Cortex of kidney (tissue), 1 donor: ENCODE data around the gene DYNC2H1.

ENCODE experiments used
- DNase-seq: peaks from one replicate; lab custom pipeline; 2025; lab: John Stamatoyannopoulos, UW

Gene DYNC2H1

DNA sequence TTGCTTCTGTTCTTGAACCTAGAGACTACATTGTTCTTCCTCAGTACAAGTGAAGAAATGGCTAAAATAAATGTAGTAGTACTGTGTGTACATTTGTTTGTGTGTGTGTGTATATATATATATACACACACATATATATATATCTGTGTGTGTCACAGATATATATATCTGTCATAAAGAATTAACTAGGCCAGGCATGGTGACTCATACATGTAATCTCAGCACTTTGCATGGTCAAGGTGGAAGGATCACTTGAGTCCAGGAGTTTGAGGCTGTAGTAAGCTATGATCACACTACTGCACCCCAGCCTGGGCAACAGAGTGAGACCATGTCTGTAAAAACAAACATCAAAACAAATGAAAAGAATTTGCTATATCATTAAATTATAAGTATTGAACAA, 164.8 kb downstream of the DYNC2H1 start:
- DNase-seq = no peak

DNA sequence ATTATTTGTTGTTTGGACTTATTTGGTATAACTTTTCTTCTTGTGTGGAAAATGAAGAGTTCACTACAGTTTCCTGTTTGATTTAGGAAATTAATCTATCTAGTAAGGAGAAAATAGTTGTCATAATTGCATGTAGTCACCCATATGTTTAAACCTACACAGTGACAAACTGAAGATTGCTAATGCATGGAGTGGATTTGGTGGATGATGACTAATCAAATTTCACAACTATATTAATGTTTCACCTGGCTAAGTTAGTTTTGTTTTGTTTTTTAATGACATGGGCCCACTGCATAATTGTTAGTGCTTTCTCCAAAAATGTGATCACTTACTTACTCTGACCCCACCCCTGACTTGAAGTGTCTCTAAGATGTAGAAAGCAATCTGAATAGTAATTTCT, 170.6 kb downstream of the DYNC2H1 start:
- DNase-seq = no peak

DNA sequence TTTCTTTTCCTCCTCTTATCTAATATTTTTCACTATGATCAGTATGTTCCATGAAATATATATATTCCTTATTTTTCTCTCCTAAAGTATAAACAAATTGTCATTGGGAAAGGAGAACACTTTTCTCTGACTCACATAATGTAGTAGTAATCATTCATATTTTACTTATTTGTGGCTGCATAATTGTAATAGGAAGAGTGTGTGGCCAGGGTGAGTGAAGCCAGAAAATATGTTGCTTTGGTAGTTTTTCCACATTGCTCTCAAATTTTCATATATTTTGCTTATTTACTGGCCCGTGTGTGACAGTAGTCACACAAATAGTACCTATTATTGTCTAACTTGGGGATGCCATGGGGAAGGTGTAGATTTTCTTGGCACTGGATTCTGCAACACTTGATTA, 172.1 kb downstream of the DYNC2H1 start:
- no peak for DNase-seq

DNA sequence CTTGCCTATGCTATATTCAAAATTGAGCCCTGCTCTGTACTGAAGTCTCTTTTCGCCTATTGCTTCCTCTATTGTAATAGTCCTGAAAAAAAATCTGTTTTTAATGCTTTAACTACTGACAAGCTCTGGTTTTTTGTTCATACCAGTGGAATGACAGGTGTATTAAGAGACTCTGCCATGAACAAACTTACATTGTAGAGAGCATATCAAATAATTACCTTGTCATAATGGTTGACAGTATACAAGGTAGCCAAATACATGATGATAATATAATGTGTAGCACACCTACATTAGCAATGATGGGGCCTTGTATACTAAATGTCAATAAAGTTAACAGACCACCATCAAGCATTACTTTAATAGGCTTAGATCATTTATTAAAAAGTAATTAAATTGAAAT, 175.0 kb downstream of the DYNC2H1 start:
- no peak for DNase-seq

DNA sequence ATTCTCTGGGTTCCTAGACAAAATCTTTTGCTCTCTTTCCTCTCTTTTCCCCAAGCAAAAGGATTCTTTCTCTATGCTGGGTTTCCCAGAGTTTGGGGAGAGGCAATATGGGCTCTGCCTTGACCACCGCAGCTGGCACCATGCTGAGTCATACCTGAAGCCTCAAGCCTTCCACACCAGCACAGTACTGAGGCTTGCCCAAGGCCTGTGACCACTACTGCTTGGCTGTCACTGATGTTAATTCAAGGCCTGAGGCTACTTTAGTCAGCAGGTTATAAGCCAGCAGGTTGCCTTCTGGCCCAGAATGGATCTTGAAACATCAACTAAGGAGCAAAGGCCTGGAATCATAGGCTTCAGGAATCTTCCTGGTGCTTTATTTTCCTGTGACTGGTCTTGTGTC, 185.3 kb downstream of the DYNC2H1 start:
- no peak for DNase-seq

DNA sequence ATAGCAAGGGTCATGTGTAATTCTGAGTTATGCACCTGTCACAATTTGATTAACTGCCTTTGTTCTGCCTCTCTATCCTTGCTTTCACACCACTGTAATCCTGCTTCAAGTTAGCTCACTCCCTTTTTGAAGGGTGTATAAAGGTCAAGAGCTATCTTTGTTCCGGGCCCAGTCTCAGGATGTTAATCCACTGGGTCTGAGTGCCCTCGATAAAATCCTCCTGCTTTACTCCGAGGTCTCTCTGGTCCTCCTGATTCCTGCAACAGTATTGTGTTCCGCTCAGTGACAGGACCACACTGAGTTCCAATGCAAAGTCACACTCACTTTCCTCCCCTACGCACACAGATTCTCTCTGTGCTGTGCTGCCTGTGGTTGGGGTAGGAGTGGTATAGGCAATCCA, 186.5 kb downstream of the DYNC2H1 start:
- no peak for DNase-seq

DNA sequence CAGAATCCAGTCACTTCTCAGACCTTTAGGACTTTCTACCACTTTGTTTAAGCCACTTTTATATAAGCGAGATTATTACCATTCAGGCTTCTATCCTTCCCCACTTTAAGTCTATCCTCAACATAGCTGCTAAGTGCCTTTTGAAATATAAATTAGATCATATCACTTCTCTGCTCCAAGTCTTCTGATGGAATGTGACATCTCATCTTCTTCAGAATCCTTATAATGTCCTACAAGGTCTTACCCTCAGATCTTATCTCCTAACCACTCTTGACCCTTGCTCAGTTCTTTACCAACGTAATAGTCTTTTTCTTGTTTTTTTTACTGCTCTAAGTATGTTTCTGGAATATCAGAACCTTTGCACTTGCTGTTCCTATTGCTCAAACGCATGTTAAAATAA, 188.7 kb downstream of the DYNC2H1 start:
- DNase-seq = no peak

DNA sequence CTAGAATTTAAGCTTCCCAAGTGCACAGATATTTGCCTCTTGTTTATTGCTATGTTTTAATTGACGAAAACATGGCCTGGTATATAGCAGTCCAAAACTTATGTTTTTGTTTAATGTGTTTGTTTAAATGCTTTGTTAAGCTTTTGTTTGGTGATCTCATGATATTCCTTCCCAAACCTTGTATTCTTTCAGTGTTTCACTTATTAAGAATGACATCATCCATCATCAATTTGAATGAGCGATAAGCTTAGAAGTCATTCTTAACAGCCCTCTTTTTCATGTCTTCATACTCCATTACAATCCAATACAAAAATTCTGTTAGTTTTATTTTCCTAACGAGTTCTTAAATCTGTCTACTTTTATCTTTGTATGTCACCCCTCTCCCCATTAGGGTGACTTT, 206.0 kb downstream of the DYNC2H1 start:
- DNase-seq = no peak

DNA sequence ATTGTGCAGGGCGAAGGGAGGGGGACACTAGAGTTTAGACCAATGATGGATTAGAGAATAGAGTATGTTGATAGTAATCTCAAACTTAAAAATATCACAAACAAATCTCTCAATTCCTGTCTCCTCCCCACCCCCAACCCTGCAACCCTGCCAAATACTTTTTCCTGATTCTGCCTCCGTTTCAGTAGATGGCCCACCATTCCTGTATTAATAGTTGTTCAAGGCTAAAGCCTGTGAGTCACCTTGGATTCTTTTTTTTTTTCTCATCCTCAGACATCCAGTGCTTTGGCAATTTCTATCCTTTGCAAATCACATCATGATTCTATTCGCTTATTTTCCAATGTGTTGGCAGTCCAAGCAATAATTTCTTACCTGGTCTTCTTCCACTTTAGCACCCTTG, 207.9 kb downstream of the DYNC2H1 start:
- no peak for DNase-seq

DNA sequence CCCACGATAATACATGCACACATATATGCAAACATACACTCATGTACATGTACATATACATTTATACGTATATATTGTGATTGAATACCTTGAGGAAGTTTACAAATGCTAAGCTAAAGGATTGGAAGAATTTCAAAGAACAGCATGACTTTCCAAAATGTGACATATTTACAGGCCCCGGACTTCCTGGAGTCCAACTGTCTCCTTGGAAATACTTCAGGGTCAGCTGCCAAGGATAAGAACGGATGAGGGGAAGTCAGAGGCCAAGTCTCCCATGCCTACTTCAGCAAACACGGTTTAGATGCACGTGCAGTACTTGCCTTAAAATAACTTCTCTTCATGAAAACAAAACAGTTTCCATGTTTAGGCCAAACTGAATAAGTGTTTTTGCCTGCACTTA, 213.6 kb downstream of the DYNC2H1 start:
- no peak for DNase-seq

DNA sequence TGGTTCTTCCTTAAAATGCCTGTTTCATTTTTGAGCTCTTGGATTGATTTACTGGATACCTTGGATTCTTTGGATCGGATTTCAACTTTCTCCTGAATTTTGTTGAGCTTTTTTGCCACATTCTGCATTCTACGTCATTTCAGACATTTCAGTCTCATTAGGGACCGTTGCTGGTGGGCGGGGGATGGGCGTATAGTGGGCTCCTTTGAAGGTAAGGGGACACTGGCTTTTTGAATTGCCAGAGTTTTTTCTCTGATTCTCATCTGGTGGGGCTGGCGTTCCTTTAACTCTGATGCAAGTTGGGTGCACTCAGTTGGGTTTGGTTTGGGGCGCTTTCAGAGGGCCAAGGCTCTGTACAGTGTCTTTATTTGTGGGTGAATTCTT, 216.5 kb downstream of the DYNC2H1 start:
- DNase-seq = no peak

DNA sequence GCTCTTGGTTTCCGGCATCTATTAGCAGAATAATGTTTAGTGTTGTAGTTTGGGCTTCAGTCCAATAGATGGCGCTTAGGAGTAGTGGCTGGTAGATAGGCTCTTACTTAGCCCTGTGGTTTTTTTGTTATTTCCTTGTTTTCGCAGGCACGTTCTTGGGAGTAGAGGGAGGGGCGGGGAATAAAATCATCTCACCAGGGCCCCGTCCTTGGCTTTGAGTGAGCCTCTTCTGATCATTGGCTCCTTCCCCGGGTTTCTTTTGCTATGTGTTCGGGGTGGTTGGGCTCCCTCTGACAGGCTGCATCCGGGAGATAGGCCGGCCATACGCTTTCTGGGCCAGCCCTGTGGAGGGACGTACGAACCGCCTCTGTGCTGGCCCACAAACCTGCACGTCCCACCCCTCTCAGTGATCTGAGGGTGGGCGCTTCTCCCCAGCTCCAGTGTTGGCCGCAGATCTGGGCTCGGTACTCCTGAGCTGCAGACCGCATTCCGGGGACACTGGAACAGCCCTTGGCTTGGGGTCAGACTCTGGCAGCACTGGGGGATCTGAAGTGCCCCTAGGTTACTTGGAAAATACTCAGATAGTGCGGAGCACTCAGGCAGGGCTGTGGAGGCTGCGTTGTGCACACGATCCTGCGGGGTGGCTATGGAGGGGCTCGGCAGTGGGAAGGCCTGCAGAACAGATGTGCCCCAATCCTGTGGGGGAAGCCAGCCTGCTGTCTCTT, 217.0 kb downstream of the DYNC2H1 start:
- no peak for DNase-seq

DNA sequence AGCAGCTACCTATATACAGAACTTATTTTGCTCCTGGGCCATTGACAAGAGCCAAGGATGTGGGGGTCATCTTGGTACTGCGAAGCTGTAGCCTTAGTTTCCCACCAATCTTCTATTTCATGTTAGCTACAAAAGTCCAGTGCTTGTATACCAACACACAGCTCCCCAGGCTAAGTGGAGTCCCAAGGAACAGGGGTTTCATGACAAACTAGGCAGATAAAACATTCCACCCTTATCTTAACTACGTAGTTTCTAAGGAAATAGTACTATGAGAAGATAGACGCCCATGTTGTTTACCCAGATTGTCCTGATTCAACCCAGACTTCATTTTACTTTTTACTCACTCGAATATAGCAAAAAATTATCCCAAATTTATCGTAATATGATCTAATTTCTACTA, 218.5 kb downstream of the DYNC2H1 start:
- no peak for DNase-seq

DNA sequence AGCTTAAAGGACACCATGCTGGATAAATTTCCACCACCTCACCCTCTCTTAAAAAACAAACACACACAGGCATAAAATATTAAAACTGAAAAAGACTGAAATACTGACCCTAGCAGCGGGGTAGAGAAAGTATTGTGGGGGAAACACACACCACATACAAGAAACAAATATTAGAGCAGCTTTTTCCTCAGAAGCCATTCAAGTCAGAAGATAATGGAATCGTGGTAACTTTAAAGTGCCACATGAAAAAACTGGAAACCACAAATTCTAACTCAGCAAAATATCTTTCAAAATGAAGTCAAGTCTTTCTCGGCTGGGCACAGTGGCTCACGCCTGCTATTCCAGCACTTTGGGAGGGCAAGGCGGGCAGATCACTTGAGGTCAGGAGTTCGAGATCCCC, 223.2 kb downstream of the DYNC2H1 start:
- no peak for DNase-seq

DNA sequence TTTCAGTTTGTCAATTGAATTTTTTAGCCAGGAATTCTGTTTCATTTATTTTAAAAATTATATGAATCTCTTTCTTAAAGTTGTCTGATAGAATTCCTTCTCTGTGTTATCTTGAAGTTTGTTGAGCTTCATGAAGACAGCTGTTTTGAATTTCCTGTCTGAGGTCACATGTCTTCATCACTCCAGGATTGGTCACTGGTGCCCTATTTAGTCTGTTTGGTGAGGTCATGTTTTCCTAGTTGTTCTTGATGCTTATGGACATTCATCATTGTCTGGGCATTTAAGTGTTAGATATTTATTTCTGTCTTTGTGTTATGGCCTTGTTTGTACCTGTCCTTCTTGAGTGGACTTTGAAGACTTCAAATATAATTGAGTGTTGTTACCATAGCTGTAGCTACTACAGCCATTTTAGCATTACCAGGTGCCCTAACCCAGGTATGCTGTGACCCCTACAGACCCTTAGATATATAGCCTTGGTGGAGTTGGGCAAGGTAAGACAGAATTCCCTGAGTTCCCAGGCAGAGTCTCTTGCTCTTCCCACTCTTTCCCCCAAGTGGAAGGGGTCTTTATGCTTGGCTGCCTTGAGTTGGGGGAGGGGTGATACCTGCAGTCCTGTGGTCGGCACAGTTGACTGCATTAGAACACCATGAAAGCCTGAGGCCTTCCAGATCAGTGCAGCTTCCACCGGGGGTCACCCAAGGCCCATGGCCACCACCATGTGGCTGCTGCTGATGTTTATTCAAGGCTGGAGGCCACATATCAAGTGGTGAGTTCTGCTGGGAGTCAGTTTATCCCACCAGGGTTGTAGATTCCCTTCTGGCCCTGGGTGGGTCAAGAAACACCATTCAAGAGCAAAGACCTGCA, 229.6 kb downstream of the DYNC2H1 start:
- no peak for DNase-seq

DNA sequence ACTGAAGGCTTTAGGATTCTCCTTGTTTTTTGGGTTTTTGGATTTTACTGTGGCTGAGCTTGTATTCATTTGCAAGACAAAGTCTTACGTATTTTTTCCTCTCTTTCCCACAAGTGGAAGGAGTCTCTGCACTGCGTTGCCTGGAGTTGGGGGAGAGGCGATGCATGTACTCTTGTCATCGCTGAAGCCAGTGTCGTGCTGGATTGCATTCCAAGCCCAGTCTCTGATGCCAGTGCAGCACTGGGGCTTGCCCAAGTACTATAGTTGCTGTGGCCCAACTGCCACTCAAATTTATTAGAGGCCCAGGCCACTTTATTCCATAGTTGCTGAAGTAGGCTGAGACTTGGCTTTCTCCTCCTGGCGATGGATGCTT, 230.2 kb downstream of the DYNC2H1 start:
- no peak for DNase-seq

DNA sequence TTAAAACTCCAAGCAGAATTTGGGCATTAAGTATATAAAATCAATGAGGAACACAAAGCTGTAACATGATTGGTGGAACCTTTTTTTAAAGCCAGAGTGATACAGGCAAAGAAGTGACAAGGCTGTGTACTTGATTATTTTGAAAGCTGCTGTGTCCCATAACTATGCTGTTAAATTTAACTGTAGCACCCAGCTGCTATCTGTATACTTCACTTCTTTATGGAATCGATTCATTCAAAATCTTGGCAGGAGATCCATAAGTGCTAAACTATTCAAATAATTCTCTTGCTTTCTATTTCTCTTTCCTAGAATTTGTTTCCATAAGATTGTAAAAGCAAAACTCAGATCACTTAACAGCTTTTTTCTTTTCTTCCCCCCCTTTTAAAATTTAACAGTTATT, 231.7 kb downstream of the DYNC2H1 start:
- DNase-seq = no peak

DNA sequence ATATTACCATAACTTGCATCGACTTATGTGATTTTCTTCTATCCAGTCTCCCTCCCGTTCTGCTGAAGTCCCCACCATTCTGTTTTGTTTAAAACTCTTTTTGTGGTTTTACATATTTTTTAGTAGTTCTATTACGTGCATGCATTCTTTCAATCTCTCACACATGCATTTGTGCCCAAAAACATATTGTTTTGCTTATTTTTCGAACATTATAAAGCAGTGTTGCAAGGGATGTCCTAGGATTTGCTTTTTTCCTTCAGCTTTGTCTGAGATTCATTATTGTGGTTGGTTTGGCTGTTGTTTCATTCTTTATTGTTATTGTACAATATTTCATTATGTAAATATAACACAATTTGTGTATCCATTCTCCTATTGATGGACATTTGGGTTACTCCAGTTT, 235.7 kb downstream of the DYNC2H1 start:
- DNase-seq = no peak

DNA sequence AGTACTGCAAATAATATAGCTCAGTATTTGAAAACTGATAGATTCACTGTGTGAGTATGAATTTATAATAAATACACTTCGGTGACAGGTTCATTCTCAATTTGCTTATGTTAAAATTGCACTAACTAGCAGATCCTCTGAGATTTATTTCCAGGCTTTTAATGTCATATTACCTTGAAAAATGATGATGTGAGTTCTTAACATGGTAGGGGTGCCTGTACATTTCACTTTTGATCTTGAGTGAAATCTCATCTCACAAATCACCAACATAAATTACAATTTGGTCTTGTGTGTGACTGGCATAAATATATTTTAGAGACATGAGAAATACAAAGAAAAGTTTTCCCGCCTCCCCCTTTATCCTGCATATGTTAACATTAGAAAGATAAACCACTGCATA, 240.4 kb downstream of the DYNC2H1 start:
- DNase-seq = no peak

DNA sequence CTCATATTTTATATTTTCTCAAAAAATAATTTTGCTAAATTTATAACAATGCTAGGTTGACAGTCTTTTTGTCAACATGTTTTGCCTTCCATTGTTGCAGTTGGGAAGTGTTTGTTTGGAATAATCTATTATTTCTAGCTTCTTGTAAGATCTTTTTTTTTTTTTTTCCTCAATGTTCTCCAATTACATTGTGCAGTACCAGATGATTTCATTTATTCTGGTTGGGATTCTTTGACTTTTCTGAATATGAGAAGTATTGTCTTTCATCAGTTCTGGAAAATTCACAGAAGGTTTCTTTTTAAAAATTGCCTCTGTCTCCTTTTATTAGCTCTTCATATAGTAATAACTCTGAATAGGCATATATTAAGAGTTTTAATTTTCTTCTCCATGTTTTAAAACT, 245.4 kb downstream of the DYNC2H1 start:
- no peak for DNase-seq

DNA sequence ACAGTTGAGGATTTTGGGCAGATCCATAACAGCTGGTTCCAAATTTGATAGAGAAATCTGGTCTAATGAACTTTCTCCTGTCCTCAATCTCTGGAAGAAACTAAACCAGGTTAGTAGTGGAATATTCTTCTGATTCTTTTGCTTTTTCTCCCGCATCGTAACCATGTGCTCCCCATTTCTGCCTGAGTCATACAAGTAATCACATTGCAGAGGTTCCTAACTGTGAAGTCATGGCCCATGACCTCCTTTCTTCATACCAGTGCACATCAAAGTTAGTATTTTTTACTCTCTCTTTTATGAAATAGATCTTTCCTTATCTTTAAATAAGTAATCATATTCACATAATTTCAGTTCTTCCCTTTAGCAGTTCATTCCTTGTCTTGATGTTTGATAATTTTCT, 249.0 kb downstream of the DYNC2H1 start:
- no peak for DNase-seq

DNA sequence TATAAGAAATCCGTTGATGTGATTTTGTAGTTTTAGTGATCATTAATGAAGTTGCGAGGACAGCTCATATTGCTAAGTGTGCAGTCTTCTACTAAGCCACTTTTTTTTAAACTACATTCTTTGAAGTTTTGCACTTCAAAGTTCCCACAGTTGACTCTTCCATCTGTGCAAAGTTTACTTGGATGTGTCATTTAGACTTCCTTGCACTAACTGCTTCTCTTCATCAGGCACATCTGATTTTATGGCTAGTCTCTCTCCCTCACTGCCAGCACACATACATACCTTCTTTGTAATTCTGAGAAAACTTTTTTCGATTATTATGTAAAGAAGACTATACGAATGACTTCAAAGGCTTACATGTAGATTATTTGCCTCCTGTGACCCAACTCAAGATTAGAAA, 250.0 kb downstream of the DYNC2H1 start:
- no peak for DNase-seq

DNA sequence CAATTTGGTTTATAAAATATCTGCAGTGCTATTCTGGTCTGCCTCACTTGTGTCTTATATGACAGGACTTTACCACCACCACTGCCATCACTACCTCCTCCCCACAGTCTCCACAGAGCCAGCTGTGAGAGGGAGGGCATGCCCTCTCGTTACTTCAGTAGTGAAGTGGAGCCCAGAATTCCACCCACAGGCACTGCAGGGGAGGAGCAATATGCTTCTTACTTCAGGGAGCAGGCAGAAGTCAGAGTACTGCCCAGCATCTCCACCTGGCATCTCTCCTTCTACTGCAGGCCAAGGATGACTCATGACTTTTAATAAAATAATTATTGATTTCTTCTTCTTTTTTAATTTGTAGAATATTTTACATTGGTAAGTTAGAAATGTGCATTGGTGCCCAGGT, 255.5 kb downstream of the DYNC2H1 start:
- no peak for DNase-seq

DNA sequence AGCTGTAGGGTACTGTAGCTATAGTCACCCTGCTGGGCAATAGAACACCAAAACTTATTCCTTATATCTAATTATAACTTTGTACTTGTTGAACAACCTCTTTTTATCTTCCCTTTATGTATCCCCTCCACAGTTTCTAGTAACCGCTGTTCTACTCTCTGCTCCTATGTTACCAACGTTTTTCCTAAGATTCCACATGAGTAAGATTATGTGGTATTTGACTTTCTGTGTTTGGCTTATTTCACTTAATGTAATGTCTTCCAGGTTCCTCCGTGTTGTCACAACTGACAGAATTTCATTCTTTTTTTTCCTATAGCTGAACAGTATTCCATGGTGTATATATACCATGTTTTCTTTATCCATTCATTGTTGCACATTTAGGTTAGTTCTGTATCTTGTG, 258.4 kb downstream of the DYNC2H1 start:
- DNase-seq = no peak
